H9 (cell line): Measurements from ENCODE around the gene KRT85. TPM values are rescaled to one million over a fixed set of nuclear protein-coding genes. Genes with fewer than 3 reads are reported as not detected.

Experiments used
- DNase-seq: peaks from one replicate; pipeline ENCODE4 v3.0.0-alpha.2; 2017
- H2AFZ ChIP-seq: one replicate; pipeline ENCODE4 v1.6.1; 2013; ENCODE audit warnings: mild to moderate bottlenecking, low read length, control low read depth, moderate library complexity
- H2AK5ac ChIP-seq: 2 replicates; pipeline ENCODE4 v1.6.1; 2013; ENCODE audit warnings: low read length, control low read depth, mixed read lengths; ENCODE audit not compliant: insufficient read length
- H2BK120ac ChIP-seq: one replicate; pipeline ENCODE4 v1.6.1; 2013; ENCODE audit warnings: low read depth, mild to moderate bottlenecking, low read length, control low read depth, inconsistent platforms; ENCODE audit not compliant: poor library complexity, severe bottlenecking
- H2BK12ac ChIP-seq: 2 replicates; pipeline ENCODE4 v1.6.1; 2013; ENCODE audit warnings: low read length, control low read depth, mixed read lengths, low read depth; ENCODE audit not compliant: insufficient read length
- H2BK15ac ChIP-seq: 2 replicates; pipeline ENCODE4 v1.6.1; 2013; ENCODE audit warnings: low read depth, low read length, control low read depth
- H2BK20ac ChIP-seq: one replicate; pipeline ENCODE4 v1.6.1; 2013; ENCODE audit warnings: low read depth, mild to moderate bottlenecking, low read length, control low read depth, inconsistent platforms; ENCODE audit not compliant: poor library complexity, severe bottlenecking
- H2BK5ac ChIP-seq: 2 replicates; pipeline ENCODE4 v1.6.1; 2013; ENCODE audit warnings: low read length, control low read depth, mixed read lengths; ENCODE audit not compliant: insufficient read length
- H3K14ac ChIP-seq: 2 replicates; pipeline ENCODE4 v1.6.1; 2013; ENCODE audit warnings: low read length, control low read depth; ENCODE audit not compliant: insufficient read depth
- H3K18ac ChIP-seq: 2 replicates; pipeline ENCODE4 v1.6.1; 2013; ENCODE audit warnings: low read depth, mild to moderate bottlenecking, mixed read lengths, low read length, control low read depth; ENCODE audit not compliant: insufficient read length
- H3K23ac ChIP-seq: 2 replicates; pipeline ENCODE4 v1.6.1; 2013; ENCODE audit warnings: low read length, control low read depth, mixed read lengths, low read depth; ENCODE audit not compliant: insufficient read length
- H3K23me2 ChIP-seq: 2 replicates; pipeline ENCODE4 v1.6.1; 2013; ENCODE audit warnings: low read depth, mild to moderate bottlenecking, mixed read lengths, low read length, control low read depth; ENCODE audit not compliant: insufficient read length, poor library complexity, severe bottlenecking
- H3K27ac ChIP-seq: 2 replicates; pipeline ENCODE4 v1.5.1; 2013; ENCODE audit warnings: low read length, control low read depth, mixed read lengths, low read depth; ENCODE audit not compliant: insufficient read length
- H3K27me3 ChIP-seq: 2 replicates; pipeline ENCODE4 v1.6.1; 2013; ENCODE audit warnings: low read length, control low read depth, inconsistent platforms; ENCODE audit not compliant: insufficient read depth
- H3K4ac ChIP-seq: 2 replicates; pipeline ENCODE4 v1.6.1; 2013; ENCODE audit warnings: low read depth, mild to moderate bottlenecking, control low read depth, inconsistent platforms, low read length, moderate library complexity
- H3K4me1 ChIP-seq: 2 replicates; pipeline ENCODE4 v1.6.1; 2013; ENCODE audit warnings: low read length, control low read depth, inconsistent platforms; ENCODE audit not compliant: insufficient read depth
- H3K4me2 ChIP-seq: 2 replicates; pipeline ENCODE4 v1.6.1; 2013; ENCODE audit warnings: low read length, control low read depth, mixed read lengths; ENCODE audit not compliant: insufficient read length, insufficient read depth
- H3K56ac ChIP-seq: 2 replicates; pipeline ENCODE4 v1.6.1; 2013; ENCODE audit warnings: low read depth, mild to moderate bottlenecking, mixed read lengths, low read length, control low read depth; ENCODE audit not compliant: insufficient read length
- H3K79me1 ChIP-seq: 2 replicates; pipeline ENCODE4 v1.6.1; 2013; ENCODE audit warnings: low read depth, mild to moderate bottlenecking, moderate library complexity, low read length, control low read depth, inconsistent platforms; ENCODE audit not compliant: insufficient read depth, poor library complexity, severe bottlenecking
- H3K79me2 ChIP-seq: 2 replicates; pipeline ENCODE4 v1.6.1; 2013; ENCODE audit warnings: low read length, control low read depth, inconsistent platforms; ENCODE audit not compliant: insufficient read depth
- H3K9ac ChIP-seq: 2 replicates; pipeline ENCODE4 v1.6.1; 2013; ENCODE audit warnings: low read length, control low read depth, mixed read lengths; ENCODE audit not compliant: insufficient read length; ENCODE audit errors: extremely low read depth
- H3K9me3 ChIP-seq: one replicate; pipeline ENCODE4 v1.6.1; 2013; ENCODE audit warnings: low read depth, low read length, inconsistent platforms; ENCODE audit not compliant: control insufficient read depth
- H3T11ph ChIP-seq: one replicate; pipeline ENCODE4 v1.6.1; 2013; ENCODE audit warnings: mild to moderate bottlenecking, low read length, control low read depth, inconsistent platforms
- H4K20me1 ChIP-seq: one replicate; pipeline ENCODE4 v1.6.1; 2013; ENCODE audit not compliant: control insufficient read depth, insufficient read length, insufficient read depth
- H4K5ac ChIP-seq: 2 replicates; pipeline ENCODE4 v1.6.1; 2013; ENCODE audit warnings: low read depth, mild to moderate bottlenecking, mixed read lengths, low read length, control low read depth; ENCODE audit not compliant: insufficient read length
- H4K8ac ChIP-seq: replicated peaks from 2 replicates; pipeline ENCODE4 v1.6.1; 2013; ENCODE audit warnings: low read length, control low read depth, mixed read lengths, low read depth; ENCODE audit not compliant: insufficient read length
- H4K91ac ChIP-seq: 2 replicates; pipeline ENCODE4 v1.6.1; 2013; ENCODE audit warnings: low read depth, mild to moderate bottlenecking, moderate library complexity, mixed read lengths, low read length, control low read depth; ENCODE audit not compliant: insufficient read length
- H3K27ac Mint-ChIP-seq, 3 experiments: 2 replicates in 2 of 3; 3 replicates in 1 of 3; pipeline ENCODE4 v1.8.0; 2020 to 2021; ENCODE audit warnings: mixed read lengths in 3 of 3, mild to moderate bottlenecking in 1 of 3, moderate library complexity in 1 of 3
- H3K27me3 Mint-ChIP-seq: 2 replicates; pipeline ENCODE4 v1.8.0; 2021; ENCODE audit warnings: low read depth, mild to moderate bottlenecking, moderate library complexity, mixed read lengths
- H3K36me3 Mint-ChIP-seq, 3 experiments: 2 replicates in 2 of 3; 3 replicates in 1 of 3; pipeline ENCODE4 v1.8.0; 2020 to 2021; ENCODE audit warnings: low read depth in 3 of 3, mixed read lengths in 3 of 3; ENCODE audit not compliant: insufficient read depth in 1 of 3
- H3K4me1 Mint-ChIP-seq, 2 experiments: 2 replicates each; pipeline ENCODE4 v1.8.0; 2020; ENCODE audit warnings: mixed read lengths in 2 of 2
- H3K4me3 Mint-ChIP-seq, 2 experiments: 2 replicates in 1 of 2; 3 replicates in 1 of 2; pipeline ENCODE4 v1.8.0; 2020 to 2021; ENCODE audit warnings: mild to moderate bottlenecking in 2 of 2, mixed read lengths in 2 of 2, moderate library complexity in 1 of 2
- H3K9me3 Mint-ChIP-seq, 2 experiments: 2 replicates in 1 of 2; 3 replicates in 1 of 2; pipeline ENCODE4 v1.8.0; 2020; ENCODE audit warnings: mild to moderate bottlenecking in 2 of 2, mixed read lengths in 2 of 2, moderate library complexity in 1 of 2
- WGBS: extraction: QIAGEN DNeasy Blood & Tissue Kit; methylation state at CpG from one replicate; pipeline ENCODE4 v1.1.7; 2013; ENCODE audit warnings: missing lambda C conversion rate, low lambda C conversion rate, mixed read lengths; ENCODE audit not compliant: insufficient read length; ENCODE audit errors: extremely low coverage; 5-methylcytosine and 5-hydroxymethylcytosine counted together
- total RNA-seq: library from RNA; stranded (reverse); gene quantifications from 2 replicates; pipeline ENCODE4 v1.2.1, GENCODE V29; 2021
- TF ChIP-seq, protein P1 (sequence below): fragments of 200-600 bp; sonication (generic); conservative IDR thresholded peaks from 3 replicates; pipeline ENCODE4 v1.8.0; 2021; ENCODE audit warnings: antibody characterized with exemption, mild to moderate bottlenecking

KRT85 gene
- total RNA-seq, 1 experiment from 2014 or later, result not detected

GRCh38 chr12:52332381-52332780 lies 34.9 kb downstream of the KRT85 start:
- TF ChIP-seq, protein P1, sequence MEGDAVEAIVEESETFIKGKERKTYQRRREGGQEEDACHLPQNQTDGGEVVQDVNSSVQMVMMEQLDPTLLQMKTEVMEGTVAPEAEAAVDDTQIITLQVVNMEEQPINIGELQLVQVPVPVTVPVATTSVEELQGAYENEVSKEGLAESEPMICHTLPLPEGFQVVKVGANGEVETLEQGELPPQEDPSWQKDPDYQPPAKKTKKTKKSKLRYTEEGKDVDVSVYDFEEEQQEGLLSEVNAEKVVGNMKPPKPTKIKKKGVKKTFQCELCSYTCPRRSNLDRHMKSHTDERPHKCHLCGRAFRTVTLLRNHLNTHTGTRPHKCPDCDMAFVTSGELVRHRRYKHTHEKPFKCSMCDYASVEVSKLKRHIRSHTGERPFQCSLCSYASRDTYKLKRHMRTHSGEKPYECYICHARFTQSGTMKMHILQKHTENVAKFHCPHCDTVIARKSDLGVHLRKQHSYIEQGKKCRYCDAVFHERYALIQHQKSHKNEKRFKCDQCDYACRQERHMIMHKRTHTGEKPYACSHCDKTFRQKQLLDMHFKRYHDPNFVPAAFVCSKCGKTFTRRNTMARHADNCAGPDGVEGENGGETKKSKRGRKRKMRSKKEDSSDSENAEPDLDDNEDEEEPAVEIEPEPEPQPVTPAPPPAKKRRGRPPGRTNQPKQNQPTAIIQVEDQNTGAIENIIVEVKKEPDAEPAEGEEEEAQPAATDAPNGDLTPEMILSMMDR, result no peak
- Histone ChIP-seq H4K20me1 (no peaks in the 10 kb centered on the region), H3K79me2 (no peaks in the 10 kb centered on the region), H2BK12ac (no peak overlapping the region), H3K56ac (no peak overlapping the region), H3T11ph (no peak overlapping the region), H4K8ac (no peak overlapping the region), H2BK15ac (no peak overlapping the region), H3K27me3 (no peaks in the 10 kb centered on the region), H3K18ac (no peak overlapping the region), H3K23me2 (no peaks in the 10 kb centered on the region), H3K9ac (no peak overlapping the region), H3K9me3 (no peaks in the 10 kb centered on the region), H2AFZ (no peak overlapping the region), H4K5ac (no peak overlapping the region), H3K23ac (no peak overlapping the region), H3K14ac (no peak overlapping the region), H3K79me1 (no peaks in the 10 kb centered on the region), H2BK20ac (no peak overlapping the region), H2BK5ac (no peak overlapping the region), H2BK120ac (no peak overlapping the region), H3K4ac (no peak overlapping the region), H3K27ac (no peak overlapping the region), H4K91ac (no peak overlapping the region), H3K4me2 (no peak overlapping the region), H2AK5ac (no peak overlapping the region), H3K4me1 (no peaks in the 10 kb centered on the region)
- H3K36me3 Mint-ChIP-seq, result no peaks in the 10 kb centered on the region
- peaks cover 2% of the 10 kb centered on the region for H3K27me3 Mint-ChIP-seq
- no peak overlapping the region for H3K27ac Mint-ChIP-seq
- no peak for DNase-seq
- peaks cover 9 to 10% of the 10 kb centered on the region in 2 experiments for H3K4me1 Mint-ChIP-seq
- no peaks in the 10 kb centered on the region for H3K9me3 Mint-ChIP-seq
- WGBS, result no CpG with 5 or more reads among the region's 1 CpG
- H3K4me3 Mint-ChIP-seq, result no peak overlapping the region
